Heart right ventricle (tissue), 16 donors: ENCODE results near the gene USH2A. TPM values are rescaled to one million over a fixed set of nuclear protein-coding genes. Genes with fewer than 3 reads are reported as not detected.

Experiments used
- ATAC-seq, 8 donors: fragments of 200-7000 bp; cut with Tn5 transposase; one replicate each; pipeline ENCODE4 v1.9.1; 2020; ENCODE audit warnings: mild to moderate bottlenecking in 8 of 8, moderate library complexity in 8 of 8, moderate number of reproducible peaks in 1 of 8
- DNase-seq, 2 donors: peaks; one replicate each; pipeline ENCODE4 v3.0.0-alpha.2; 2020
- H3K27ac ChIP-seq, 10 donors: fragments of 200-600 bp; sonication (generic) in 2 of 10; one replicate each; pipeline versions ENCODE4 v1.5.0 to v1.8.0; 2020 to 2022; ENCODE audit warnings: mild to moderate bottlenecking in 3 of 10
- H3K27me3 ChIP-seq, 7 donors: fragments of 200-600 bp; one replicate each; pipeline ENCODE4 v1.8.0; 2021 to 2022; ENCODE audit warnings: mild to moderate bottlenecking in 2 of 7
- H3K36me3 ChIP-seq, 9 donors: fragments of 200-600 bp; sonication (generic) in 1 of 9; one replicate each; pipeline versions ENCODE4 v1.5.0 to v1.8.0; 2020 to 2022; ENCODE audit warnings: mild to moderate bottlenecking in 2 of 9
- H3K4me1 ChIP-seq, 9 donors: fragments of 200-600 bp; sonication (generic) in 1 of 9; one replicate each; pipeline versions ENCODE4 v1.5.0 to v1.8.0; 2020 to 2022; ENCODE audit warnings: mild to moderate bottlenecking in 4 of 9
- H3K4me3 ChIP-seq, 10 donors: fragments of 200-600 bp; sonication (generic) in 2 of 10; one replicate each; pipeline versions ENCODE4 v1.5.0 to v1.8.0; 2020 to 2022; ENCODE audit warnings: mild to moderate bottlenecking in 7 of 10, moderate library complexity in 2 of 10
- H3K9me3 ChIP-seq, 11 donors: fragments of 200-600 bp in 10 of 11; sonication (generic) in 2 of 11; one replicate each; pipeline versions ENCODE4 v1.5.0 to v1.8.0; 2013 to 2022; ENCODE audit warnings: mild to moderate bottlenecking in 2 of 11, control low read depth in 1 of 11, moderate library complexity in 1 of 11
- WGBS, 2 donors: extraction: QIAGEN DNeasy Blood & Tissue Kit; methylation state at CpG; one replicate each; pipeline ENCODE4 v1.1.7; 2013; ENCODE audit warnings: inconsistent platforms in 1 of 2; 5-methylcytosine and 5-hydroxymethylcytosine counted together
- intact Hi-C, 10 donors: fragments of 100-400 bp; cut with DNase I; formaldehyde crosslinking; loops; one replicate each; pipeline versions ENCODE4 v1.11.1 to v1.14.2; 2022
- polyA plus RNA-seq, 2 donors: library from polyadenylated mRNA; stranded (reverse); fragments of 200-250 nt; gene quantifications; one replicate each; pipeline ENCODE4 v1.2.3, GENCODE V29; 2013
- total RNA-seq, 10 donors: library from RNA; stranded (reverse); fragmentation: NEBNext Ultra II Directional in 3 of 10; extraction: Animal tissue kit (Norgen Biotek cat#: 25700) in 3 of 10; gene quantifications; one replicate each; pipeline versions ENCODE4 v1.2.1 to v1.2.4, GENCODE V29; 2021 to 2023
- TF ChIP-seq, protein P1 (sequence below), 9 donors: fragments of 200-600 bp; sonication (generic) in 2 of 9; IDR thresholded peaks; one replicate each; pipeline versions ENCODE4 v1.5.0 to v1.8.0; 2021 to 2022; ENCODE audit warnings: antibody characterized with exemption in 9 of 9, mild to moderate bottlenecking in 5 of 9, moderate library complexity in 1 of 9
- donor health status: Arrhythmogenic right ventricular cardiomyopathy.
- donor health status: ischemic (EF 13 %, LVEDD 7.1; RV severe dilation, severe dysfunction).
- donor health status: healthy with polysubstance abuse.
- donor health status: DM: no; HTN: yes; CAD: no.
- donor health status: DM: no; HTN: no; CAD: no.
- donor health status: ischemic (EF 25% LVEDD 6.9; RV normal size, moderate dysfunction).
- donor health status: ischemic (EF 25% LVEDD 5.7; RV mildly dilated, moderate dysfunction).
- donor health status: healthy.
- donor health status: DM: yes; HTN: yes; CAD: no.
- donor health status: Ischemic cardiomyopathy.
- donor health status: ischemic (EF 35%, LVEDD 5.7; RV mildly dilated, moderate dysfunction).
- donor health status: nonischemic (EF 11% LVEDD 7.7; RV severe dilation, severe dysfunction).
- donor health status: DM: yes; HTN: yes; CAD: no.
- donor health status: PGD.
- donor health status: ischemic (EF 29% LVEDD 5.4; RV normal size, mild dysfunction).
- donor health status: nonischemic (EF 23%, LVEDD 6.1; RV moderate dilation, normal function).

Gene USH2A
- total and polyA plus RNA-seq, 12 donors, result 0.01 to 4.9 (median 3.6) TPM

DNA sequence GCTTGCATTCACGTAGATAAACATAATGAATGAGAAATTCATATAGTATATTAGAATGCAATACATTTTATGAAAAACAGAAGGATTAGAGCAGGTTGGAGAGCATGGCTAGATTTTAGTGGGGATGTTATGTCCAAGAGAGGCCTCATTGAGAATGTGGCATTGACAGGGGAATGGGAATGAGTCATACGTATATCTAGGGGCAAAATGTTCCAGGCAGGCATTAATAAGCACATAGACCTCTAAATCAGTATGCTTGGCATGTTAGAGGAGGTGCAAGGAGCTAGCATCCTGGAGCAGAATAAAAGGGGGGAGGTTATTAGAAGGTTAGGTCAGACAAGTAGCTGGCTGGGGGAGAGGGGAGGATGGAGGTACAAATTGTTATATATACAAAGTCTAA is 93.0 kb downstream of the USH2A start:
- ATAC-seq, result no peak
- Histone ChIP-seq H3K27me3 (no peaks in the 10 kb centered on the region), H3K4me1 (no peaks in the 10 kb centered on the region), H3K4me3 (no peak overlapping the region), H3K9me3 (peaks cover 0 to 15% (median 5%) of the 10 kb centered on the region in 11 donors), H3K27ac (no peak overlapping the region), H3K36me3 (no peaks in the 10 kb centered on the region)
- TF ChIP-seq, protein P1, sequence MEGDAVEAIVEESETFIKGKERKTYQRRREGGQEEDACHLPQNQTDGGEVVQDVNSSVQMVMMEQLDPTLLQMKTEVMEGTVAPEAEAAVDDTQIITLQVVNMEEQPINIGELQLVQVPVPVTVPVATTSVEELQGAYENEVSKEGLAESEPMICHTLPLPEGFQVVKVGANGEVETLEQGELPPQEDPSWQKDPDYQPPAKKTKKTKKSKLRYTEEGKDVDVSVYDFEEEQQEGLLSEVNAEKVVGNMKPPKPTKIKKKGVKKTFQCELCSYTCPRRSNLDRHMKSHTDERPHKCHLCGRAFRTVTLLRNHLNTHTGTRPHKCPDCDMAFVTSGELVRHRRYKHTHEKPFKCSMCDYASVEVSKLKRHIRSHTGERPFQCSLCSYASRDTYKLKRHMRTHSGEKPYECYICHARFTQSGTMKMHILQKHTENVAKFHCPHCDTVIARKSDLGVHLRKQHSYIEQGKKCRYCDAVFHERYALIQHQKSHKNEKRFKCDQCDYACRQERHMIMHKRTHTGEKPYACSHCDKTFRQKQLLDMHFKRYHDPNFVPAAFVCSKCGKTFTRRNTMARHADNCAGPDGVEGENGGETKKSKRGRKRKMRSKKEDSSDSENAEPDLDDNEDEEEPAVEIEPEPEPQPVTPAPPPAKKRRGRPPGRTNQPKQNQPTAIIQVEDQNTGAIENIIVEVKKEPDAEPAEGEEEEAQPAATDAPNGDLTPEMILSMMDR (IDR thresholded peaks at IDR 0.05), result no peak
- DNase-seq, result no peak
- intact Hi-C loops, result no loop called here
- 72 to 82% methylated on average over 2 of the region's 2 CpGs for WGBS, 2 donors

GRCh38 chr1:216325946-216326345 is 97.3 kb downstream of the USH2A start:
- Histone ChIP-seq H3K9me3 (no peaks in the 10 kb centered on the region), H3K36me3 (no peaks in the 10 kb centered on the region), H3K4me3 (no peak overlapping the region), H3K27me3 (no peaks in the 10 kb centered on the region), H3K4me1 (no peaks in the 10 kb centered on the region), H3K27ac (no peak overlapping the region)
- DNase-seq (no peak), ATAC-seq (no peak)
- TF ChIP-seq, protein P1 (IDR thresholded peaks at IDR 0.05), result no peak
- intact Hi-C loops, result no loop called here
- 51 to 71% methylated on average over 2 of the region's 2 CpGs for WGBS, 2 donors

GRCh38 chr1:216325336-216325735 is 97.9 kb downstream of the USH2A start:
- H3K4me3 ChIP-seq, result no peak overlapping the region
- DNase-seq (no peak), ATAC-seq (no peak)
- H3K4me1 ChIP-seq, result no peaks in the 10 kb centered on the region
- H3K27me3 ChIP-seq, result no peaks in the 10 kb centered on the region
- H3K9me3 ChIP-seq, result peaks cover 0 to 2% (median 0%) of the 10 kb centered on the region in 11 donors
- intact Hi-C loops, result no loop called here
- 83 to 84% methylated on average over 7 of the region's 7 CpGs for WGBS, 2 donors
- TF ChIP-seq, protein P1 (IDR thresholded peaks at IDR 0.05), result no peak
- H3K36me3 ChIP-seq, result no peaks in the 10 kb centered on the region
- H3K27ac ChIP-seq, result no peak overlapping the region

DNA sequence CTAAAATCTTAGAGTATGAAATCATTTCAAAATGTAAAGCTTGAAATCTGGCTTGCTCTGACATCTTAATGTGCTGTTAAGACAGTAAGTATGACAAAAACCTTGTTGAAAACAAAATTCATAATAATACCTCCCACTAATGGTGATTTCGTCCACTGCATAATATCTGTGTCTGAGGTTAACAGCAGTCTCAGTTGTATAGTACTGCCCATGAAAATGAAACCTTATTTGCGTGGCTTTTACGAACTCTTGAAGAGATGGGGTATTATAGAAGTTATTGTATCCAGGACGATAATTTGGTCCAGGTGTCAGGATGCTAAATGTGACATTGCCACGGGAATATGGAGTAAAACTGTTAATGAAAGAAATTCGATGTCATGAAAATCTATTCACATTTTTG is 99.9 kb downstream of the USH2A start:
- Histone ChIP-seq H3K4me3 (no peak overlapping the region), H3K27me3 (no peaks in the 10 kb centered on the region), H3K36me3 (no peaks in the 10 kb centered on the region), H3K9me3 (peaks cover 0 to 8% (median 0%) of the 10 kb centered on the region in 11 donors), H3K4me1 (no peaks in the 10 kb centered on the region), H3K27ac (no peak overlapping the region)
- DNase-seq, result no peak
- 79 to 84% methylated on average over 6 of the region's 6 CpGs for WGBS, 2 donors
- intact Hi-C loops, result no loop called here
- no peak for ATAC-seq
- TF ChIP-seq, protein P1 (IDR thresholded peaks at IDR 0.05), result no peak
